Activated CD4-positive, alpha-beta T cell treated with anti-CD3 and anti-CD28 coated beads for 24 hours (primary cell): ENCODE data around the gene AP2A2.
"Not testable (repeated sequence)": the region's sequence is repeated elsewhere in the genome, so short reads cannot be mapped to it uniquely, and the experiment has no call there.

Experiments
- DNase-seq, 2 donors: peaks; one replicate each; pipeline ENCODE4 v3.0.0-alpha.2; 2020; ENCODE audit warnings: low read depth in 2 of 2

AP2A2 gene

GRCh38 chr11:1015064-1015463 lies 89.4 kb downstream of the AP2A2 start:
- no peak for DNase-seq

- DNase-seq: no peak
Measured at GRCh38 chr11:1015826-1016545, 90.3 kb downstream of the AP2A2 start.

GRCh38 chr11:1016610-1017126 lies 91.0 kb downstream of the AP2A2 start:
- not testable (repeated sequence) for DNase-seq

GRCh38 chr11:1017269-1018005 lies 91.8 kb downstream of the AP2A2 start:
- no peak for DNase-seq

- no peak for DNase-seq
Measured at GRCh38 chr11:1018091-1018490, 92.4 kb downstream of the AP2A2 start.

GRCh38 chr11:1019321-1019910 lies 93.7 kb downstream of the AP2A2 start:
- no peak for DNase-seq

GRCh38 chr11:1020211-1020905 lies 94.7 kb downstream of the AP2A2 start:
- no peak for DNase-seq

GRCh38 chr11:1022411-1022810 lies 96.7 kb downstream of the AP2A2 start:
- no peak for DNase-seq

- no peak for DNase-seq
Measured at GRCh38 chr11:1022908-1023810, 97.5 kb downstream of the AP2A2 start.

GRCh38 chr11:1023811-1024596 lies 98.3 kb downstream of the AP2A2 start:
- DNase-seq: no peak

- no peak for DNase-seq
Measured at GRCh38 chr11:1024597-1025409, 99.1 kb downstream of the AP2A2 start.

GRCh38 chr11:1025410-1026162 lies 99.9 kb downstream of the AP2A2 start:
- no peak for DNase-seq

GRCh38 chr11:1026163-1026450 lies 100.4 kb downstream of the AP2A2 start:
- no peak for DNase-seq

GRCh38 chr11:1026641-1027482 lies 101.2 kb downstream of the AP2A2 start:
- DNase-seq: no peak

- DNase-seq: no peak
Measured at GRCh38 chr11:1027483-1028290, 102.0 kb downstream of the AP2A2 start.

GRCh38 chr11:1028291-1028540 lies 102.5 kb downstream of the AP2A2 start:
- no peak for DNase-seq

GRCh38 chr11:1028616-1029015 lies 102.9 kb downstream of the AP2A2 start:
- no peak for DNase-seq
